ENCODE results near the gene ZBTB25. TPM values are rescaled to one million over a fixed set of nuclear protein-coding genes. Genes with fewer than 3 reads are reported as not detected.

Gene ZBTB25
- total RNA-seq, 1 experiment from 2014 or later: 10.0 TPM

- intact Hi-C loops (cut with micrococcal nuclease; ENCODE audit: unreplicated experiment): loop anchor here (10.0 kb wide), 2 partner anchors 247 to 387 kb away; no protein-coding TSS in a partner anchor
- no peak overlapping the region for H3K4me3 Mint-ChIP-seq (ENCODE audit: unreplicated experiment)
- CTCF ChIA-PET: no interaction called here
- no peak overlapping the region for H3K4me3 ChIP-seq (ENCODE audit: low read depth, low read length)
- H3K4me1 Mint-ChIP-seq (ENCODE audit: low read depth, unreplicated experiment): peaks cover 28% of the 10 kb centered on the region
- no peak overlapping the region for H3K27ac Mint-ChIP-seq (ENCODE audit: unreplicated experiment)
- no peaks in the 10 kb centered on the region for H3K27me3 ChIP-seq (replicated peaks; ENCODE audit: control insufficient read depth, insufficient read depth, low read length)
- no TSS peak for BruUV-seq (replicated peaks)
- POLR2A ChIA-PET: interaction anchor here (0.6 to 1.0 kb wide), 2 partner anchors 12 to 371 kb away, joined by 3 read pairs; no protein-coding TSS in a partner anchor
- H3K27me3 Mint-ChIP-seq (ENCODE audit: insufficient read depth, unreplicated experiment): no peaks in the 10 kb centered on the region
- no peaks in the 10 kb centered on the region for H3K36me3 ChIP-seq (ENCODE audit: control insufficient read depth, insufficient read depth, low read length)
- no peak for DNase-seq
- H3K4me1 ChIP-seq: peaks cover 20% of the 10 kb centered on the region
- H3K36me3 Mint-ChIP-seq (ENCODE audit: insufficient read depth, unreplicated experiment): peaks cover 33% of the 10 kb centered on the region
- TF ChIP-seq, protein P1, sequence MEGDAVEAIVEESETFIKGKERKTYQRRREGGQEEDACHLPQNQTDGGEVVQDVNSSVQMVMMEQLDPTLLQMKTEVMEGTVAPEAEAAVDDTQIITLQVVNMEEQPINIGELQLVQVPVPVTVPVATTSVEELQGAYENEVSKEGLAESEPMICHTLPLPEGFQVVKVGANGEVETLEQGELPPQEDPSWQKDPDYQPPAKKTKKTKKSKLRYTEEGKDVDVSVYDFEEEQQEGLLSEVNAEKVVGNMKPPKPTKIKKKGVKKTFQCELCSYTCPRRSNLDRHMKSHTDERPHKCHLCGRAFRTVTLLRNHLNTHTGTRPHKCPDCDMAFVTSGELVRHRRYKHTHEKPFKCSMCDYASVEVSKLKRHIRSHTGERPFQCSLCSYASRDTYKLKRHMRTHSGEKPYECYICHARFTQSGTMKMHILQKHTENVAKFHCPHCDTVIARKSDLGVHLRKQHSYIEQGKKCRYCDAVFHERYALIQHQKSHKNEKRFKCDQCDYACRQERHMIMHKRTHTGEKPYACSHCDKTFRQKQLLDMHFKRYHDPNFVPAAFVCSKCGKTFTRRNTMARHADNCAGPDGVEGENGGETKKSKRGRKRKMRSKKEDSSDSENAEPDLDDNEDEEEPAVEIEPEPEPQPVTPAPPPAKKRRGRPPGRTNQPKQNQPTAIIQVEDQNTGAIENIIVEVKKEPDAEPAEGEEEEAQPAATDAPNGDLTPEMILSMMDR (IDR thresholded peaks at IDR 0.05; ENCODE audit: insufficient read depth in 1 of 2, low read depth in 1 of 2, low read length in 1 of 2, severe bottlenecking in 1 of 2, unreplicated experiment in 1 of 2): no peak
- no peaks in the 10 kb centered on the region for H3K9me3 Mint-ChIP-seq (ENCODE audit: unreplicated experiment)
- no peaks in the 10 kb centered on the region for H3K9me3 ChIP-seq
Observed at GRCh38 chr14:64508215-64508776, 4.7 kb upstream of the ZBTB25 start.

- H3K36me3 Mint-ChIP-seq (ENCODE audit: insufficient read depth, unreplicated experiment): peaks cover 39% of the 10 kb centered on the region
- H3K4me3 Mint-ChIP-seq (ENCODE audit: unreplicated experiment): no peak overlapping the region
- DNase-seq: no peak
- CTCF ChIA-PET: no interaction called here
- no peaks in the 10 kb centered on the region for H3K27me3 Mint-ChIP-seq (ENCODE audit: insufficient read depth, unreplicated experiment)
- no peaks in the 10 kb centered on the region for H3K9me3 Mint-ChIP-seq (ENCODE audit: unreplicated experiment)
- Histone ChIP-seq H3K9me3 (no peaks in the 10 kb centered on the region), H3K27me3 (replicated peaks; ENCODE audit: control insufficient read depth, insufficient read depth, low read length) (no peaks in the 10 kb centered on the region), H3K4me3 (ENCODE audit: low read depth, low read length) (no peak overlapping the region), H3K36me3 (ENCODE audit: control insufficient read depth, insufficient read depth, low read length) (no peaks in the 10 kb centered on the region), H3K4me1 (peaks cover 22% of the 10 kb centered on the region)
- H3K27ac Mint-ChIP-seq (ENCODE audit: unreplicated experiment): no peak overlapping the region
- H3K4me1 Mint-ChIP-seq (ENCODE audit: low read depth, unreplicated experiment): peaks cover 28% of the 10 kb centered on the region
- no TSS peak for BruUV-seq (replicated peaks)
- POLR2A ChIA-PET: interaction anchor here (0.6 kb wide), 1 partner anchor 370 kb away, joined by 3 read pairs; no protein-coding TSS in a partner anchor
- intact Hi-C loops (cut with micrococcal nuclease; ENCODE audit: unreplicated experiment): loop anchor here (10.0 kb wide), 2 partner anchors 247 to 387 kb away; no protein-coding TSS in a partner anchor
- TF ChIP-seq, protein P1 (IDR thresholded peaks at IDR 0.05; ENCODE audit: insufficient read depth in 1 of 2, low read depth in 1 of 2, low read length in 1 of 2, severe bottlenecking in 1 of 2, unreplicated experiment in 1 of 2): no peak
Observed at GRCh38 chr14:64507376-64508156, 3.9 kb upstream of the ZBTB25 start.

- ChIA-PET CTCF (no interaction called here), POLR2A (no interaction called here)
- no peaks in the 10 kb centered on the region for H3K27me3 Mint-ChIP-seq (ENCODE audit: insufficient read depth, unreplicated experiment)
- Histone ChIP-seq H3K27me3 (replicated peaks; ENCODE audit: control insufficient read depth, insufficient read depth, low read length) (no peaks in the 10 kb centered on the region), H3K4me3 (ENCODE audit: low read depth, low read length) (no peak overlapping the region), H3K9me3 (no peaks in the 10 kb centered on the region), H3K36me3 (ENCODE audit: control insufficient read depth, insufficient read depth, low read length) (no peaks in the 10 kb centered on the region), H3K4me1 (peaks cover 30% of the 10 kb centered on the region)
- TF ChIP-seq, protein P1 (IDR thresholded peaks at IDR 0.05; ENCODE audit: insufficient read depth in 1 of 2, low read depth in 1 of 2, low read length in 1 of 2, severe bottlenecking in 1 of 2, unreplicated experiment in 1 of 2): no peak
- BruUV-seq (replicated peaks): no TSS peak
- H3K4me1 Mint-ChIP-seq (ENCODE audit: low read depth, unreplicated experiment): peaks cover 28% of the 10 kb centered on the region
- H3K36me3 Mint-ChIP-seq (ENCODE audit: insufficient read depth, unreplicated experiment): peaks cover 39% of the 10 kb centered on the region
- no peak overlapping the region for H3K27ac Mint-ChIP-seq (ENCODE audit: unreplicated experiment)
- peak overlapping the region; percentile 24 for H3K4me3 Mint-ChIP-seq (ENCODE audit: unreplicated experiment)
- DNase-seq: no peak
- no peaks in the 10 kb centered on the region for H3K9me3 Mint-ChIP-seq (ENCODE audit: unreplicated experiment)
- intact Hi-C loops (cut with micrococcal nuclease; ENCODE audit: unreplicated experiment): loop anchor here (10.0 kb wide), 2 partner anchors 248 to 388 kb away; no protein-coding TSS in a partner anchor
Observed at GRCh38 chr14:64506721-64507120, 3.1 kb upstream of the ZBTB25 start.

Data from Caco-2 (cell line).